NCI-H187 (cell line): ENCODE data around the gene SUGP2.
A peak's percentile ranks its signal among the peaks of the same experiment; 100 is the strongest.

Experiments used
- DNase-seq, 2 experiments: peaks; one replicate each; lab custom pipeline; 2025; lab: John Stamatoyannopoulos, UW

SUGP2 gene

GRCh38 chr19:19059018-19059836 lies 25.9 kb upstream of the SUGP2 start:
- DNase-seq: no peak

GRCh38 chr19:19057720-19058119 lies 24.4 kb upstream of the SUGP2 start:
- DNase-seq: no peak

GRCh38 chr19:19057317-19057716 lies 24.0 kb upstream of the SUGP2 start:
- DNase-seq: no peak

GRCh38 chr19:19056636-19057275 lies 23.4 kb upstream of the SUGP2 start:
- no peak for DNase-seq

- no peak for DNase-seq
These were observed 22.4 kb upstream of the SUGP2 start for GRCh38 chr19:19055701-19056100.

DNA sequence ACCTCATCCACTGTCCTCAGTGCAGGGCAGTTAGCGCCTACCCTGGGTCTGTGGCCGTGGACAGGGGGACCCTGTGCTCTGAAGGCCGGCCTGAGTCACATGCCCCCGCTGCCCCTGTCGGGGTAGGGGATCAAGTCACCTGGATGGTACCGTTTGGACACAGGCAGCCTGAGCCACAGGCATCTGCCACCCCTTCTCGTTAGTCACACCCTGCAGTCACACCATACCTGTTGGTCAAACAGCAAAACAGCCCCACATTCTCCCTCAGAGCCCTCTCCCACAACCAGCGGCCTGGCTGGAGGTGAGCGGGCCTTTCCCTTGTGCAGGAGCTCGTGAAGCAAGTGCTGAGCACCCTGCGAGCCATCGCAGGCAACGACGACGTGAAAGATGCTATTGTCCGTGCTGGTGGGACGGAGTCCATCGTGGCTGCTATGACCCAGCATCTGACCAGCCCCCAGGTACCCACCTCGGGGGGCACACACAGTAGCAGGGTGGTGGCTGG lies 21.7 kb upstream of the SUGP2 start:
- DNase-seq: no peak

- DNase-seq: no peak
These were observed 21.1 kb upstream of the SUGP2 start for GRCh38 chr19:19054315-19054938.

GRCh38 chr19:19053508-19054314 lies 20.4 kb upstream of the SUGP2 start:
- DNase-seq: no peak

- DNase-seq: no peak
These were observed 19.6 kb upstream of the SUGP2 start for GRCh38 chr19:19052921-19053320.

GRCh38 chr19:19051478-19052213 lies 18.3 kb upstream of the SUGP2 start:
- no peak for DNase-seq

DNA sequence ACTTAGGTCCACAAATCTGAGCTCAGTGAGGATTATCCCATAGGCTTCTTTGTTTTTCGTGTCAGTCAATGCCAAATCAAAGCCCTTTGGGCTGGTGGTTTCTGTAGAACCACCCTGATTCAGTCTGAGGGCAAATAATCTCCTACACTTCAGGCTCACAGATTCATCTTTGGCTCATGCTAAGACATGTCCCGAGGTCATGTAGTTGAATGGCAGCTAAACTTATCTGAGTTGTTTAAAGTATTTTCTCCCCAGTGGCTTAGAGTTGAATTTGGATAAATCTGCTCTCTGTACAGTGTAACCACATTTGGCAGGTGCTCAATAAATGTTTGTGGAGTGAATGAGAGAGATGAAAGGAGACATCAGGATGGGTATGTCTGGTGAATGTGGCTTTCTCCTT lies 17.4 kb upstream of the SUGP2 start:
- no peak for DNase-seq

GRCh38 chr19:19050104-19050503 lies 16.8 kb upstream of the SUGP2 start:
- DNase-seq: no peak

DNA sequence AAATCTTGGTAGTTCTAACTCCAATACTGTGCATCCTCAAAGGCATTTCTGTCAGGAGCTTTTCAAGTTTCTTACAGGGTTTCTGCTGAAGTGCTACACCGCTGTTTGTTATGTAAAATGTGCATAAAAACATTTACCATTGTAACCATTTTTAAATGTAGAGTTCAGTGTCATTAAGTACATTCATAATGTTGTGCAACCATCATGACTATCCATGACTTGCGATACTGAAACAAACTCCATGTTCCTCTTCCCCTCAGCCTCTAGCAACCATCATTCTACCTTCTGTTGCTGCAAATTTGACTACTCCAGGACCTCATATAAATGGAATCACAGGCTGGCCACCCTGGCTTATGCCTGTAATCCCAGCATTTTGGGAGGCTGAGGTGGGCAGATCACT lies 16.1 kb upstream of the SUGP2 start:
- no peak for DNase-seq

DNA sequence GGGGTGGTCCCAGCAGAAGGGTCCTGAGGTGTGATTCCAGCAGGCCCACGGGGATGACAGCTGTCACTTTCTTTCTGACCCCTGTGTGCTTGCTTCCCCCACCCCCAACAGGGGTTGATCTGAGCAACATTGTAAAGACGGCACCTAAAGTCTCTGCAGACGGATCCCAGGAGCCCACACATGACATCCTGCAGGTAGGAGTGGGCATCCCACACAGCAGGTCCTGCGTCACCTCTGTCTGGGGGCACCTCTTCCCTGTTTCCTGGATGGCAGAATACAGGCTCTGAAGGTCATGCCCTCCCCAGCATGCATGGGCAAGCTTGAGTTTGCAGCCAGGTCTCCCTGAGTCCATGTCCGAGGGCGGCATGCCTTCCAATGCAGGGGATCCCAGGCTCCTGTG lies 10.6 kb upstream of the SUGP2 start:
- no peak for DNase-seq

DNA sequence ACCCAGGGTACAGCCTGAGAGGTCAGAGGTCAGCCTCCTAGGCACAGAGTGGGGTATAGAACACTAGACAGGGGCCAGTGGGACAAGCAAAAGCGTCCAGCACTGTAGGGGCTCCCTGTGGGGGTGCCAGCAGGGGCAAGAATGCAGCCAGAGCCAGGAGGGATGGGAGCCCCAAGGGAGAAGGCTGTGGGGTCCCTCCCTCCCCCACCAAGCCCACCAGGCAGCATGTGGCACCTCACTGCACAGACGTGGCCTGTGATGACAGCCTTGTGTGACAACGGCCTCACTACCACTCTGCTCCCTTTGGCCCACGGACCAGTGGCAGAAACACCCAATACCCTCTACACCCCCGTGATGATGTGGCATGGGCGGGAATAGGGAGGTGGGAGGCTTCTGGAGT lies 10.2 kb upstream of the SUGP2 start:
- no peak for DNase-seq

DNA sequence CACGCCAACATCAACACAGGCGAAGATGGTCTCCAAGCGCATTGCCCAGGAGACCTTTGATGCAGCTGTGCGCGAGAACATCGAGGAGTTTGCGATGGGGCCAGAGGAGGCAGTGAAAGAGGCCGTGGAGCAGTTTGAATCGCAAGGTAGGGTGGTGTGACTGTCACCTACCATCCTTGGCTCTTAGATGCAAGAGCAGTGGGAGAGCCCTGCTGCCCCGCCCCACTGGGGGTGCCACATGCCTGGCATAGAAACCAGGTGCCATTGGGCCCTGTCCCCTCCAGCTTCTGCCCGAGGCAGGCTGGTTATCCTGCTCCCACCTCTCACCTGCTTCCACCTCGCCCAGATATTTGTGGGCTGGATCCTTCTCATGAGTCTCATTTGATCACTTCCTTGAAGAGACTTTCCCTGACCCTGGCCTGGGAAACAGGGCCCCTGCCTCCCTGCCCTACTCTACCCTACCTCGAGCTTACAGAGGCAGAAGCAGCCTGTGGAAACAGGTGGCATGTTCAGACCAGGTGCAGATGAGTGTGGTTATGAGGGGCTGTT lies 9.5 kb upstream of the SUGP2 start:
- DNase-seq: no peak

- no peak for DNase-seq
These were observed 7.1 kb upstream of the SUGP2 start for GRCh38 chr19:19040417-19040816.

DNA sequence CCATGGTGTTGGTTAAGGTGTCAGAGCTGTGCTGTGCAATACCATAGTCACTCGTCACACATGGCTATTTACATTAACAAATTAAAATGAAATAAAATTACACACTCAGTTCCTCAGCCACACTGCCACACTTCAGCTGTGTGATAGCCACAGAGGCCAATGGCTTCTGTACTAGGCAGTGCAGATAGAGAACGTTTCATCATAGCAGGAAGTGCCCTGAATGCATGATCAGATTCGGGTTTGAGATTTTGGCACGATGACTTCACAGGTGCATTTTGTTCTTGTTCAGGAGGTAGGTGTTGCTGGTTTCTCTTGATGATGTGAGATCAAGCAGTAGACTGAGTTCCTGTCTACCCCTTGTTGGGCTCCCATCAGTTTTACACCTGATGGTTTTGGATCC lies 6.6 kb upstream of the SUGP2 start:
- DNase-seq: no peak

DNA sequence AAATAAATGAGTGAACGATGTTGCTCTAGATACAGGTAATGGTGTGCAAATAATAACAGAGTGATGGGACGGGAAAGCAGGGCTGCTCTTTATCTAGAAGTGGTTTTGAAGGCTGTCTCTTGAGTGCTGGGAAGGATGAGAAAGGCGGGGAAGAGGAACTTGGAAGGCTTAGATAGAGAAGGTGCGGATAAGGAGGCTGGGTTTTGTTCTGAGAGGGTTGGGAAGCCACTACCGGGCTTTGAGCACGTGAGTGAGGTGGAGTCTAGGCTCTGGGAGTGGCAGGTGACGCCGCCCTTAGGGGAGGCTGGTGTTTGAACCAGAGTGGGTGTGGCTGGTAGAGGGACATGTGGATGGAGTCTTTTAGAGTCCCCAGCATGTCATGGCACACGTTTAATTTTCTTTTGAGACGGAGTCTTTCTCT lies 897 bp upstream of the SUGP2 start:
- peak in 1 of 2 experiments; percentile 15 for DNase-seq

GRCh38 chr19:19033176-19033425 lies 216 bp downstream of the SUGP2 start:
- DNase-seq: no peak

GRCh38 chr19:19032420-19033175 lies 719 bp downstream of the SUGP2 start:
- DNase-seq: peak; percentile 17 to 39
